Measurements from ENCODE around the gene TIGD7.

GRCh38 chr16:3264137-3265036 is 40.8 kb downstream of the TIGD7 start:
- TF ChIP-seq, protein P1, sequence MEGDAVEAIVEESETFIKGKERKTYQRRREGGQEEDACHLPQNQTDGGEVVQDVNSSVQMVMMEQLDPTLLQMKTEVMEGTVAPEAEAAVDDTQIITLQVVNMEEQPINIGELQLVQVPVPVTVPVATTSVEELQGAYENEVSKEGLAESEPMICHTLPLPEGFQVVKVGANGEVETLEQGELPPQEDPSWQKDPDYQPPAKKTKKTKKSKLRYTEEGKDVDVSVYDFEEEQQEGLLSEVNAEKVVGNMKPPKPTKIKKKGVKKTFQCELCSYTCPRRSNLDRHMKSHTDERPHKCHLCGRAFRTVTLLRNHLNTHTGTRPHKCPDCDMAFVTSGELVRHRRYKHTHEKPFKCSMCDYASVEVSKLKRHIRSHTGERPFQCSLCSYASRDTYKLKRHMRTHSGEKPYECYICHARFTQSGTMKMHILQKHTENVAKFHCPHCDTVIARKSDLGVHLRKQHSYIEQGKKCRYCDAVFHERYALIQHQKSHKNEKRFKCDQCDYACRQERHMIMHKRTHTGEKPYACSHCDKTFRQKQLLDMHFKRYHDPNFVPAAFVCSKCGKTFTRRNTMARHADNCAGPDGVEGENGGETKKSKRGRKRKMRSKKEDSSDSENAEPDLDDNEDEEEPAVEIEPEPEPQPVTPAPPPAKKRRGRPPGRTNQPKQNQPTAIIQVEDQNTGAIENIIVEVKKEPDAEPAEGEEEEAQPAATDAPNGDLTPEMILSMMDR (IDR thresholded peaks at IDR 0.05; ENCODE audit: insufficient read depth, low read length), result peak; percentile 0
- TF ChIP-seq POLR2AphosphoS5 (IDR thresholded peaks at IDR 0.05; ENCODE audit: low read depth) (peak; percentile 81), SPI1 (IDR thresholded peaks at IDR 0.05; ENCODE audit: borderline replicate concordance, low read depth) (peak; percentile 97)
- TF ChIP-seq, protein P2, sequence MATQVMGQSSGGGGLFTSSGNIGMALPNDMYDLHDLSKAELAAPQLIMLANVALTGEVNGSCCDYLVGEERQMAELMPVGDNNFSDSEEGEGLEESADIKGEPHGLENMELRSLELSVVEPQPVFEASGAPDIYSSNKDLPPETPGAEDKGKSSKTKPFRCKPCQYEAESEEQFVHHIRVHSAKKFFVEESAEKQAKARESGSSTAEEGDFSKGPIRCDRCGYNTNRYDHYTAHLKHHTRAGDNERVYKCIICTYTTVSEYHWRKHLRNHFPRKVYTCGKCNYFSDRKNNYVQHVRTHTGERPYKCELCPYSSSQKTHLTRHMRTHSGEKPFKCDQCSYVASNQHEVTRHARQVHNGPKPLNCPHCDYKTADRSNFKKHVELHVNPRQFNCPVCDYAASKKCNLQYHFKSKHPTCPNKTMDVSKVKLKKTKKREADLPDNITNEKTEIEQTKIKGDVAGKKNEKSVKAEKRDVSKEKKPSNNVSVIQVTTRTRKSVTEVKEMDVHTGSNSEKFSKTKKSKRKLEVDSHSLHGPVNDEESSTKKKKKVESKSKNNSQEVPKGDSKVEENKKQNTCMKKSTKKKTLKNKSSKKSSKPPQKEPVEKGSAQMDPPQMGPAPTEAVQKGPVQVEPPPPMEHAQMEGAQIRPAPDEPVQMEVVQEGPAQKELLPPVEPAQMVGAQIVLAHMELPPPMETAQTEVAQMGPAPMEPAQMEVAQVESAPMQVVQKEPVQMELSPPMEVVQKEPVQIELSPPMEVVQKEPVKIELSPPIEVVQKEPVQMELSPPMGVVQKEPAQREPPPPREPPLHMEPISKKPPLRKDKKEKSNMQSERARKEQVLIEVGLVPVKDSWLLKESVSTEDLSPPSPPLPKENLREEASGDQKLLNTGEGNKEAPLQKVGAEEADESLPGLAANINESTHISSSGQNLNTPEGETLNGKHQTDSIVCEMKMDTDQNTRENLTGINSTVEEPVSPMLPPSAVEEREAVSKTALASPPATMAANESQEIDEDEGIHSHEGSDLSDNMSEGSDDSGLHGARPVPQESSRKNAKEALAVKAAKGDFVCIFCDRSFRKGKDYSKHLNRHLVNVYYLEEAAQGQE (IDR thresholded peaks at IDR 0.05; ENCODE audit: insufficient replicate concordance, low read depth), result peak; percentile 13
